GM21717 (cell line): Measurements from ENCODE around the gene TMEM150A.
"Not testable (repeated sequence)": the region's sequence is repeated elsewhere in the genome, so short reads cannot be mapped to it uniquely, and the experiment has no call there.

Source experiments
- ATAC-seq: cut with Tn5 transposase; IDR thresholded peaks from one replicate; pipeline ENCODE4 v1.9.1; 2021; ENCODE audit warnings: mild to moderate bottlenecking, moderate library complexity; ENCODE audit not compliant: unreplicated experiment

TMEM150A gene

GRCh38 chr2:85602476-85603234 is at the start of gene TMEM150A:
TMEM150A (minus strand) TSS chr2:85602698; CDS start chr2:85601948, 750 bp downstream.
- peak; percentile 92 for ATAC-seq

- ATAC-seq, result no peak
Measured at GRCh38 chr2:85652056-85652455, 49.6 kb upstream of the TMEM150A start.

GRCh38 chr2:85651097-85651496 is 48.6 kb upstream of the TMEM150A start:
- no peak for ATAC-seq

- no peak for ATAC-seq
Measured at GRCh38 chr2:85650456-85650855, 48.0 kb upstream of the TMEM150A start.

GRCh38 chr2:85649201-85650190 is 47.0 kb upstream of the TMEM150A start:
- no peak for ATAC-seq

GRCh38 chr2:85648619-85649018 is 46.1 kb upstream of the TMEM150A start:
- no peak for ATAC-seq

- ATAC-seq, result no peak
Measured at GRCh38 chr2:85647823-85648526, 45.5 kb upstream of the TMEM150A start.

- ATAC-seq, result no peak
Measured at GRCh38 chr2:85646166-85646565, 43.7 kb upstream of the TMEM150A start.

GRCh38 chr2:85644909-85645308 is 42.4 kb upstream of the TMEM150A start:
- ATAC-seq, result no peak

GRCh38 chr2:85642725-85643124 is 40.2 kb upstream of the TMEM150A start:
- no peak for ATAC-seq

GRCh38 chr2:85635636-85636035 is 33.1 kb upstream of the TMEM150A start:
- ATAC-seq, result no peak

- no peak for ATAC-seq
Measured at GRCh38 chr2:85635011-85635410, 32.5 kb upstream of the TMEM150A start.

- ATAC-seq, result no peak
Measured at GRCh38 chr2:85631316-85631715, 28.8 kb upstream of the TMEM150A start.

GRCh38 chr2:85628658-85629057 is 26.2 kb upstream of the TMEM150A start:
- no peak for ATAC-seq

- no peak for ATAC-seq
Measured at GRCh38 chr2:85623991-85624390, 21.5 kb upstream of the TMEM150A start.

- ATAC-seq, result no peak
Measured at GRCh38 chr2:85621338-85621737, 18.8 kb upstream of the TMEM150A start.

- no peak for ATAC-seq
Measured at GRCh38 chr2:85619617-85620016, 17.1 kb upstream of the TMEM150A start.

GRCh38 chr2:85617723-85618122 is 15.2 kb upstream of the TMEM150A start:
- ATAC-seq, result not testable (repeated sequence)

GRCh38 chr2:85615413-85615728 is 12.9 kb upstream of the TMEM150A start:
- ATAC-seq, result no peak

GRCh38 chr2:85614757-85615156 is 12.3 kb upstream of the TMEM150A start:
- ATAC-seq, result not testable (repeated sequence)
